ENCODE data around the gene DDI2. TPM values are rescaled to one million over a fixed set of nuclear protein-coding genes. Genes with fewer than 3 reads are reported as not detected.

The DDI2 gene
- 10 to 100 TPM; 26.3 to 28.2 TPM for total RNA-seq

DNA sequence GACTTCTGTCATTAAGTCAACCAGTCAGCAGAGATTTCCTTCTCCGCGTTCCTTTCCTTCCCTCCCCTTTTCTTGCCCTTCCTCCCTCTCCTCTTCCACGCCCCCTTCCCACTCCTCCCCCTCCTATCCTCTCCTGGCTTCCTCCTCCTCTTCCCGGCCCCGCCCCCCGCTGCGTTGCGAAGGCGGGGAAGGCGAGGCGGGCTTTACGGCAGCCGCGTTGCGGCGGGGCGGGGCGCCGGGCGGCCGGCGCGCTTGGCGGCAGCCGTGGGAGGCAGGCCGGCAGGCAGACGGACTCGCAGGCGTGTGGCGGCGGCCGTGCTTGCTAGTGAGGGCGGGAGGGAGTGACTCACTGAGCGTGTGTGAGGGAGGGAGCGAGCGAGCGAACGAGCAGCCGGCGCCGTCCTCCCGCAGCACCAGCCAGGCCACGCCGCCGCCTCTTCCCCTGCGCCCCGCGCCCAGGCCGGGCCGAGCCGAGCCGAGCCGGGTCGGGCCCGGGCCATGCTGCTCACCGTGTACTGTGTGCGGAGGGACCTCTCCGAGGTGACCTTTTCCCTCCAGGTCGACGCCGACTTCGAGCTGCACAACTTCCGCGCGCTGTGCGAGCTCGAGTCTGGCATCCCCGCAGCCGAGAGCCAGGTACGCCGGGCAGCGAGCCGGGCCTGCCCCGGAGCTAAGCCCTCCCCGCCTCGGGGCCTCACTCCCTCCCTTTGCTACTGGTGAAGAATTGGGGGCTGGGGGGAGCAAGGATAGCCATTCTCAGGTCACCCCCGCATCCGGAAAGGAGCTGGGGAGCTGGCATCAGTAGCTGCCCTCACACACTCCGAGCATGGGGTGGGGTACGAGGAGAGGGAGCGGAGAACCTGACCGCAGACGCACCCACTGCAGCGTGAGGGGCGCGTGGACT, at the start of gene DDI2:
Gene DDI2, plus strand, starts transcription at position 286 of the 904 bp plus-strand sequence. Its CDS starts 213 bp downstream, at position 499.
- no peaks in the 10 kb centered on the region for H3K9me3 Mint-ChIP-seq
- H3K36me3 Mint-ChIP-seq: peaks cover 10% of the 10 kb centered on the region
- ChIA-PET POLR2A (interaction anchor here (0.6 to 1.6 kb wide), 10 partner anchors 14 to 239 kb away, joined by 3 to 9 read pairs (median 4); partner anchors contain the start of gene SPEN), CTCF (interaction anchor here (0.6 to 1.4 kb wide), 6 partner anchors 21 to 124 kb away, joined by 3 to 5 read pairs (median 3); partner anchors contain the start of gene AGMAT)
- H3K27ac Mint-ChIP-seq: peak within 1 kb of the TSS; percentile 93
- DNase-seq: peak; percentile 96
- no peaks in the 10 kb centered on the region for H3K27me3 Mint-ChIP-seq
- intact Hi-C loops (cut with micrococcal nuclease): loop anchor here (1.0 to 10.0 kb wide), 10 partner anchors 14 to 825 kb away; partner anchors contain the start of genes AGMAT, DNAJC16, NECAP2 and SPEN
- peaks cover 34% of the 10 kb centered on the region for H3K4me1 Mint-ChIP-seq (ENCODE audit: low read depth)
- H3K4me3 Mint-ChIP-seq: peak within 1 kb of the TSS; percentile 95

DNA sequence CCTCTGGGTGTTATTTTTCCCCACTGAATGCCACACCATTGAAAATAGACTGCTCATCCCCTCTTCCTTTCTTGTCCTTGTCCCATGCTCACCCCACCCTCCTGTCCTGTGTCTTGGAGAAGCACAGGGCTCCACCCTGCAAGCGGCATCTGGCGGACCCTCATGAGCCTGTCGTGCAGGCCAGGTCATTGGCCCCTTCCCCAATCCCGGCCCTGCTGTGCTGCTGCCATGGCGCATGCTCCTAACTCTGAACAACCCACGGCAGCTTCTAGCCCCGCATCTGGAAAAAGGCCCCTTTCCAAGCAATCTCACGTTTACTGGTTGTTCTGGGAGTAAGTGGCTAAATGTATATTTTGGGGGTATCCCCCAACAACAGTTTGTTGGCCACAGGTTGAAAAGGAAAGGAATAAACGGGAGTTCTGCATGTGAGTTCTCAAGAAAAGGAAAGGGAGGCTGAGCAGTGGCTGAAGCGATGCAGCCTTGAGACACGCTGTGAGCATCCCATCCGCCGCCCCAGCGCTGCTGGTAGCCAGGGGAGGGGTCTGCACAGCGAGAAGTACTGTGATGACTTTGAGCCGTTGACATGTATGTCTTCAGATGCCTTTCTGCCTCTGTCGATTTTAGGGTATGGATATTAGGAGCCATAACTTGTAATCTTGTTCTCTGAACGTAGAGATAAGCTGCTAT, 48.7 kb upstream of the DDI2 start:
- POLR2A ChIA-PET: no interaction called here
- Mint-ChIP-seq H3K4me3 (no peak overlapping the region), H3K9me3 (no peaks in the 10 kb centered on the region), H3K27me3 (no peaks in the 10 kb centered on the region), H3K27ac (no peak overlapping the region), H3K36me3 (peaks cover 41% of the 10 kb centered on the region), H3K4me1 (ENCODE audit: low read depth) (no peaks in the 10 kb centered on the region)
- no peak for DNase-seq
- intact Hi-C loops (cut with micrococcal nuclease): no loop called here
- CTCF ChIA-PET: no interaction called here

DNA sequence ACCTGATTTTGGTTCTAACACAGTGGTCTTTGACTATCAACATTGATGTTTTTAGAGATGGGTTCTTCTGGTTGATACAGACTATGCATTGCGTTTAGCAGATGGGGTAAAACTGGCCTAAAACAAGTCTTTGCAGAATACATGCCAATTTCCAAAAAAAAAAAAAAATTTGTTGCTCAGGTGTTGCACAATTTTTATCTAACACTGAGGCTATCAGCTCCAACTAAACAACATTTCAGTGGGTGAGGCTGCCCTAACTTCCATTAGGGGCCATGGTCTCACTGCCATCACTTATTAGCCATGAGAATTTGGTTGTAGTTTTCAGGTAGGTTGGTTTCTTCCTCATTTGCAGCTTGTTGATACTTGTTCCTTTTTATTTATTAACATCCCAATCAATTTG, 46.4 kb upstream of the DDI2 start:
- H3K36me3 Mint-ChIP-seq: peaks cover 37% of the 10 kb centered on the region
- H3K27me3 Mint-ChIP-seq: no peaks in the 10 kb centered on the region
- no peak overlapping the region for H3K4me3 Mint-ChIP-seq
- no peak for DNase-seq
- ChIA-PET CTCF (no interaction called here), POLR2A (no interaction called here)
- intact Hi-C loops (cut with micrococcal nuclease): no loop called here
- no peaks in the 10 kb centered on the region for H3K4me1 Mint-ChIP-seq (ENCODE audit: low read depth)
- H3K27ac Mint-ChIP-seq: no peak overlapping the region
- no peaks in the 10 kb centered on the region for H3K9me3 Mint-ChIP-seq

DNA sequence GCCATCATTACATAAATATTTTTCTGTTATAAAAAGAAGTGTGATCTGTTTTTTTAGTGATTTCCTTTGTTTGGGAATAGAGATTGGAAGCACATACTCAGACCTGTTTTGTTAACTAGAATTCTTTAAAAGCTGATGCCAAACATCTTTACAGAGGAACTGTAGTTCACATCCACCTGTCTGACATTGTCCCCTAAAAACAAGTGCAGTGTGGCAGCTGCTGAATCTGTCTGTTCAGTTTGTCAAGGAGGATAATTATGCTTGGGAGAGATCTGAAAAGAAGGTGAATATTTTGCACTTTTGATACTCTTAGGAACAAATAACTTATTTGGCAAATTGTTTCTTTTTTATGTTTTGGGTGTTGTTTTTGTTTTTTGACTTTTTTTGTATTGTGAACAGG, 46.0 kb upstream of the DDI2 start:
- intact Hi-C loops (cut with micrococcal nuclease): no loop called here
- no peak for DNase-seq
- Mint-ChIP-seq H3K36me3 (peaks cover 33% of the 10 kb centered on the region), H3K27ac (peak overlapping the region; percentile 48), H3K4me1 (ENCODE audit: low read depth) (no peaks in the 10 kb centered on the region), H3K9me3 (no peaks in the 10 kb centered on the region), H3K27me3 (no peaks in the 10 kb centered on the region), H3K4me3 (no peak overlapping the region)
- CTCF ChIA-PET: no interaction called here
- POLR2A ChIA-PET: no interaction called here

DNA sequence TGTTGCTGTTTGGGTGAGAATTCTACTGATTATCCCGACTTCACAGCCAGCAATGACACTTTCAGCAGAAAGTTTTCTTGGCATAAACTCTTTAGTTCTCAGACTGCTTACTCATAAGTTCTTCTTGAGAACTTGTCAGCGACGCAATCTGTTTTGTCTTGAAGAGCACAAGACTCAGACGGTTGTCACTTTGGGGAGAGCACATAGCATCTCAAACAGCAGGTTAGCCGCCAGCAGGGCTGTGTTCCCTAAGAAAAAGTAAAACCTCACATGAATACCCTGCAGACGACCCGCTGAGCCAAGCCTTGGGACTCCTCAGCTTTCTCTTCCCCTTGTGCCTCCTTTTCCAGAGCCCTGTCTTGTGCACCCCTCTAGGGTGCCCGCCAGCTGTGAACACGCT, 43.8 kb upstream of the DDI2 start:
- POLR2A ChIA-PET: no interaction called here

DNA sequence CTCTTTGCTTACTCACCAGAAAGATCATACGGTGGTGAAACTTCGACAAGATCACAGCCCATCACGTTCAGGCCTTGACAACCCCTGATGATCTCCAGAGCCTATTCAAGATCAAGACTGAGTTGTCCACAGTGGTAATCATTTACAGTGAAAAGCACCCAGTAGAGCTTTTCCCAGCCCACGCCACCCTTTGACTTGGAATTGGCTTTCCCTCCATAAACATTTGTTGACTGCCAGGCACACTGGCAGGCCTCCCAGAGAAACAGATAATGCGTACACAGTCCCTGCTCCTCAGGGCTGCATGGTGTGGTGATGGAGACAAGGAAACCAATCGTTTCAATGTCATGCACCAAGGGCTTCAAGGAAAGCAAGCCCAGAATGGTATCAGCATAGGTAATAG, 42.5 kb upstream of the DDI2 start:
- Mint-ChIP-seq H3K4me3 (no peak overlapping the region), H3K9me3 (no peaks in the 10 kb centered on the region), H3K36me3 (peaks cover 28% of the 10 kb centered on the region), H3K4me1 (ENCODE audit: low read depth) (peaks cover 25% of the 10 kb centered on the region), H3K27me3 (no peaks in the 10 kb centered on the region), H3K27ac (no peak overlapping the region)
- ChIA-PET POLR2A (no interaction called here), CTCF (no interaction called here)
- intact Hi-C loops (cut with micrococcal nuclease): no loop called here
- DNase-seq: no peak

More for the DNA sequence above, 43.8 kb upstream of the DDI2 start:
- Mint-ChIP-seq H3K9me3 (no peaks in the 10 kb centered on the region), H3K36me3 (peaks cover 25% of the 10 kb centered on the region), H3K27me3 (no peaks in the 10 kb centered on the region), H3K27ac (no peak overlapping the region), H3K4me1 (ENCODE audit: low read depth) (peaks cover 12% of the 10 kb centered on the region), H3K4me3 (no peak overlapping the region)
- DNase-seq: no peak
- CTCF ChIA-PET: no interaction called here
- intact Hi-C loops (cut with micrococcal nuclease): no loop called here

DNA sequence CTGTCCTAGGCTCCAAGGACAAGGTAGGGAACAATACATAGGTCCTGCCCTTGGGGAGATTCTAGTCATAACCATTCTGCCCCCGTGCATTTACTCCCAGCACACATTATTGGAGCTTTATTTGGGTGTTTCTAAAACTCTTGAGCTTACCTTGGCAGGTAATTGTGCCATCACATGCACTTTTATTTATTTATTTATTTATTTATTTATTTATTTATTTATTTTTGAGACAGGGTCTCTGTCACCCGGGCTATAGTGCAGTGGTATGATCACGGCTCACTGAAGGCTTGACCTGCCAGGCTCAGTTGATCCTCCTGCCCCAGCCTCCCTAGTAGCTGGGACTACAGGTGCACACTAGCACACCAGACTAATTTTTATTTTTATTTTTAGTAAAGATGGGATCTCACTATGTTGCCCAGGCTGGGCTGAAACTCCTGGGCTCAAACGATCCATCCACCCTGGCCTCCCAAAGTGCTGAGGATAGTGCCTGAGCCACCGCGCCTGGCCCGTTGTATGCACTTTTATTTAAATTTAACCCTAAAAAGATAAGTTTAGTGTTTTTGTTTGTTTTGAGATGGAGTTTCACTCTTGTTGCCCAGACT, 41.6 kb upstream of the DDI2 start:
- peaks cover 29% of the 10 kb centered on the region for H3K36me3 Mint-ChIP-seq
- H3K4me3 Mint-ChIP-seq: no peak overlapping the region
- ChIA-PET POLR2A (no interaction called here), CTCF (no interaction called here)
- DNase-seq: no peak
- H3K4me1 Mint-ChIP-seq (ENCODE audit: low read depth): peaks cover 28% of the 10 kb centered on the region
- H3K27me3 Mint-ChIP-seq: no peaks in the 10 kb centered on the region
- no peak overlapping the region for H3K27ac Mint-ChIP-seq
- H3K9me3 Mint-ChIP-seq: no peaks in the 10 kb centered on the region
- intact Hi-C loops (cut with micrococcal nuclease): no loop called here

DNA sequence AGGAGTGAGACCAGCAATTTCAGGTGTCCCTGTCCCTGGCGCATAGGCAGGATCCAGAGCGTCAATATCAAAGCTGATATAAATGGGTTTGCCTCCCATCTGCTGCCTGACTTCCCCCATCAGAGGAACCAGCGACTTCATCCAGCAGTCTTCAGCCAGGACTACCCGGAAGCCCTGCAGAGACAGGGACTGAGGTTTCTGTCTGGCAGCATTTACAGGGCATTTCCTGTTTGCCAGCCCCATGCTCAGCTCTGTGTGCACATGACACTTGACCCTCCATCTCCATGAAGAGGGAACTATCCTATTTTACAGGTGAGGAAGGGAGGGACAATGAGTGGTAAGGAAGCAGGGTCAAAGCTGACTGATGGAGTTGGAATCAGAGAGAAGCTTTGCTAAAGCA, 39.6 kb upstream of the DDI2 start:
- H3K36me3 Mint-ChIP-seq: peaks cover 19% of the 10 kb centered on the region
- H3K4me1 Mint-ChIP-seq (ENCODE audit: low read depth): peaks cover 32% of the 10 kb centered on the region
- intact Hi-C loops (cut with micrococcal nuclease): loop anchor here (2.0 kb wide), 1 partner anchor 51 kb away; the partner anchor contains the start of gene DNAJC16
- DNase-seq: peak; percentile 26
- CTCF ChIA-PET: interaction anchor here (0.6 kb wide), 1 partner anchor 160 kb away, joined by 3 read pairs; no protein-coding TSS in a partner anchor
- no peak overlapping the region for H3K4me3 Mint-ChIP-seq
- peak overlapping the region; percentile 97 for H3K27ac Mint-ChIP-seq
- POLR2A ChIA-PET: interaction anchor here (0.9 to 1.8 kb wide), 2 partner anchors 39 to 40 kb away, joined by 3 to 5 read pairs; no protein-coding TSS in a partner anchor
- H3K9me3 Mint-ChIP-seq: no peaks in the 10 kb centered on the region
- no peaks in the 10 kb centered on the region for H3K27me3 Mint-ChIP-seq

DNA sequence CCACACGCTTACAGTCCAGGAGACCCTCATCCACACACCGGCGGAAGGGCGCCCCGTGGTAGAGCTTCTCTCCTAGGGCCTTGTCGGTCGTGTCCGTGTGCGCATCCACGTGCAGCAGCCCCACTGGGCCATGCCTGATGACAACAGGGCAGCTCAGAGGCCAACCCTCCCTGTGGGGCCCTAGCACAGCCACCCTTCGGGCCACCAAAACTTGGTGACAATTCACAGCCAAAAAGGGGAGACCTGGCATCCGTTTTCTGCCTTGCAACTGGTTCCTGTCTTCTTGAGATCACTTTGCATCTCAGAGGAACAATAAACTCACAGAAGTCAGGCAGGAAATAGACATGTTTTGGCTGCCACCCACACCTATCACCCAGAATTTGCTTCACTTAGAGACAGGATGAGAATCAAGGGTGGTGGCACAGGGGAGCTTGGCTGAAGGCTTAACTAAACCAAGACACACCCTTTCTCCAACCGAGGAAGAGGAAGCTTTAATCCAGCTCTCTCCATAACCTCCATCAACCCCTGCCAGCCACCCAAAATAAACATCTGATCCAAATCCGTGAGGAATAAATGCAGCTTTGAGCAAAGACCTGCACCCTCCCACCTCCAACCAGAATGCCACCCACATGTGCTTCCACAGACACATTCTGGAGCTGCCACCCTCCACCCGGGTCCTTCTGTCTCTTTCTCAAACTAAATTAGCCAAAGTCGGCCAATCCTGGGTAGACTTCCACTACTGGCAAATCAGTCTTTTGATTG, 38.2 kb upstream of the DDI2 start:
- ChIA-PET POLR2A (interaction anchor here (0.9 to 1.8 kb wide), 2 partner anchors 24 to 39 kb away, joined by 3 to 5 read pairs; no protein-coding TSS in a partner anchor), CTCF (interaction anchor here (0.6 to 1.8 kb wide), 3 partner anchors 9 to 162 kb away, joined by 4 to 6 read pairs (median 6); no protein-coding TSS in a partner anchor)
- intact Hi-C loops (cut with micrococcal nuclease): loop anchor here (1.0 to 2.0 kb wide), 2 partner anchors 24 to 52 kb away; partner anchors contain the start of gene DNAJC16
- Mint-ChIP-seq H3K9me3 (no peaks in the 10 kb centered on the region), H3K27ac (peak overlapping the region; percentile 97), H3K4me1 (ENCODE audit: low read depth) (peaks cover 44% of the 10 kb centered on the region), H3K4me3 (peak overlapping the region; percentile 48), H3K27me3 (no peaks in the 10 kb centered on the region), H3K36me3 (peaks cover 16% of the 10 kb centered on the region)
- DNase-seq: peak; percentile 64

DNA sequence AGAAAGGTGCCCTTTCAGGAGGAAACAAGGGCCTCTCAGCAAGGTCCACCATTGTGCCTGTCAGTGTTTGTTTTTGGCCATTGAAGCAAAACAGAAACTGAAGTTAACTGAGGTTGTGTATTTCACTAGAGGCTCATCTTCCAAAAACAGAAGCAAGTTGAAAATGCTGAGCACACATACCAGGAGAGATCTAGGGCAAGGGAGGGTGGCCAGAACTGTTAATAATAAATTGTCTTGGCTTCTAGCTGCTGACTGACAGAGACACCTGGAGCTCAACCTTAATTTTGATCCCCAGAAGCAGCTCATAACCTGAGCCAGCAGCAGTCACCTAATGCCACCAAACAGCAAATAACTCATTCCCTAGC, 37.6 kb upstream of the DDI2 start:
- peak; percentile 27 for DNase-seq
- intact Hi-C loops (cut with micrococcal nuclease): loop anchor here (1.0 to 2.0 kb wide), 2 partner anchors 24 to 53 kb away; partner anchors contain the start of gene DNAJC16
- H3K27ac Mint-ChIP-seq: peak overlapping the region; percentile 97
- no peaks in the 10 kb centered on the region for H3K9me3 Mint-ChIP-seq
- ChIA-PET CTCF (interaction anchor here (1.3 to 1.8 kb wide), 2 partner anchors 9 to 161 kb away, joined by 6 read pairs; no protein-coding TSS in a partner anchor), POLR2A (interaction anchor here (0.9 to 1.8 kb wide), 2 partner anchors 24 to 38 kb away, joined by 3 to 5 read pairs; no protein-coding TSS in a partner anchor)
- no peaks in the 10 kb centered on the region for H3K27me3 Mint-ChIP-seq
- H3K36me3 Mint-ChIP-seq: peaks cover 16% of the 10 kb centered on the region
- peak overlapping the region; percentile 48 for H3K4me3 Mint-ChIP-seq
- H3K4me1 Mint-ChIP-seq (ENCODE audit: low read depth): peaks cover 44% of the 10 kb centered on the region

DNA sequence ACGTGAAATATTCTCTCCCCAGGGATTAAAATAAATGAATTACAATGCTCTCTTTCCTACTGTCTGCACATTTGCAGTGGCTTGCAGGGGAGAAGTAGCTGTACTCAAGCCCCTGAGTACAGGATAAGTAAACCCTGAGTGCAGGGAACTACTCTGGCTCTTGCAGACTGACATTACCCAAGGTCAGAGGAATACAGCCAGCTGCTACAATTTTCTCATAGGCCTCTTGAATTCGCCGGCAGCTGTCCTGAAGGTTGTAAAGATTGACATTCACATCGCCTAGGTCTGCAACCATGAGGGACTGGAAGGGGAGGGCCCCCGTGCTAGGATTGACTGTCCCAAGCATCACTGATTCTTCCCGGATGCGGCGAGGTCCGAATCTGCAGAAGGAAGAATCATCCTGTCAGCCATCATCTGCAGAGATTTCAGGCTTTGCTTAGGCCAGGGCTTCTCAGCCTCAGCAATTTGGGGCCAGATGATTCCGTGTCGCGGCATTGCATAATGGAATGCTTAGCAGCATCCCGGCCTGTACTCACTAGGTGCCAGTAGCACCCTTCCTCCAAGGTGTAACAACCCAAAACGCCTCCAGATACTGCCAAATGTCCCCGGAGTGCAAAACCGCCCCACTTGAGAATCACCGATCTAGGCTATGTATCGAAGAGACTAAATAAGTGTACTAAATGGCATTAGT, 34.1 kb upstream of the DDI2 start:
- Mint-ChIP-seq H3K27ac (peak overlapping the region; percentile 9), H3K4me1 (ENCODE audit: low read depth) (peaks cover 38% of the 10 kb centered on the region), H3K4me3 (peak overlapping the region; percentile 74), H3K27me3 (no peaks in the 10 kb centered on the region), H3K9me3 (no peaks in the 10 kb centered on the region), H3K36me3 (peaks cover 15% of the 10 kb centered on the region)
- intact Hi-C loops (cut with micrococcal nuclease): no loop called here
- ChIA-PET CTCF (no interaction called here), POLR2A (interaction anchor here (0.9 kb wide), 1 partner anchor 35 kb away, joined by 3 read pairs; no protein-coding TSS in a partner anchor)
- no peak for DNase-seq
